ENCODE data around the gene VAV3. TPM values are rescaled to one million over a fixed set of nuclear protein-coding genes. Genes with fewer than 3 reads are reported as not detected.

Gene VAV3
- total RNA-seq, 2 donors from 2014 or later = 6.9 to 7.7 TPM

DNA sequence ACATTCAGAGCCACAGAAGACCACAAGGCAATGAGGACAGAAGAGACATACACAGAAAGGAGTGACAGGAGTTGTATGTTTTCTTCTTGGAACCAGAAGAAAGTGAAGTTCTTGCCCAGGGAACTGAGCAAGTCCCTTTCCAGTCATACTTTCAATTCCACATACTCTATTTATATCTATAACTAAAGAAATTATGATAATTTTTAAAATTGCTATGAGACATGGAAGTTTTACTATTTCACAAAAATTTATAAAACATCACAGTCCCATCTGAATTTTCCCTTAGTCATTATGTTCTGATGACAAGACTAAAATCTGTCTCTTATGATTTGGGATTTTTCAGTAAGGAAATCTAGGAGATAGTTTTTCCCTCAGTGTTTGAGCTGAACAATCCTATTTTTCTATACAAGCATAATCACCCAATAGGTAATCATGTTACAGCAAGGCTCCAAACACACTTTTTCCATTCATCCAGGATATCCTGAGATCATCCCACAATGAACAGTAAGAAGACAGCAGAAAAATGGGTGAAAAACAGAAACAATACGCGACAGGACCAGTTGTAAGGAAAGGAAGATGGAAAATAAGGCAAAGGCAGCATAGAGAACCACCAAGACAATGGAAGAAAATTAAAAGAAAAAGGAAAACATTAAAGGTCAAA, 154.6 kb downstream of the VAV3 start:
- ATAC-seq (ENCODE audit: insufficient number of reproducible peaks, low FRiP score, low read depth) (no peak), DNase-seq (ENCODE audit: low spot score) (no peak)
- H3K36me3 ChIP-seq = no peaks in the 10 kb centered on the region
- no peaks in the 10 kb centered on the region for H3K27me3 ChIP-seq (replicated peaks; ENCODE audit: insufficient read depth)
- H3K9me3 ChIP-seq = no peaks in the 10 kb centered on the region
- no peak for TF ChIP-seq CTCF (IDR thresholded peaks at IDR 0.05)
- H3K4me1 ChIP-seq (ENCODE audit: control insufficient read depth in 1 of 2, low read depth in 2 of 2) = no peaks in the 10 kb centered on the region
- no peak overlapping the region for H3K27ac ChIP-seq
- H3K4me3 ChIP-seq = no peak overlapping the region

GRCh38 chr1:107807855-107808254, 157.1 kb downstream of the VAV3 start:
- no peak for DNase-seq (ENCODE audit: low spot score)
- Histone ChIP-seq H3K27me3 (replicated peaks; ENCODE audit: insufficient read depth) (no peaks in the 10 kb centered on the region), H3K4me3 (no peak overlapping the region), H3K27ac (no peak overlapping the region), H3K4me1 (ENCODE audit: control insufficient read depth in 1 of 2, low read depth in 2 of 2) (no peaks in the 10 kb centered on the region), H3K9me3 (no peaks in the 10 kb centered on the region), H3K36me3 (no peaks in the 10 kb centered on the region)
- no peak for ATAC-seq (ENCODE audit: insufficient number of reproducible peaks, low FRiP score, low read depth)
- no peak for TF ChIP-seq CTCF (IDR thresholded peaks at IDR 0.05)

- H3K36me3 ChIP-seq = no peaks in the 10 kb centered on the region
- no peak overlapping the region for H3K4me3 ChIP-seq
- H3K9me3 ChIP-seq = no peaks in the 10 kb centered on the region
- no peak for TF ChIP-seq CTCF (IDR thresholded peaks at IDR 0.05)
- DNase-seq (ENCODE audit: low spot score) (no peak), ATAC-seq (ENCODE audit: insufficient number of reproducible peaks, low FRiP score, low read depth) (no peak)
- no peaks in the 10 kb centered on the region for H3K4me1 ChIP-seq (ENCODE audit: control insufficient read depth in 1 of 2, low read depth in 2 of 2)
- no peaks in the 10 kb centered on the region for H3K27me3 ChIP-seq (replicated peaks; ENCODE audit: insufficient read depth)
- H3K27ac ChIP-seq = no peak overlapping the region
Measured at GRCh38 chr1:107807405-107807804, 157.6 kb downstream of the VAV3 start.

DNA sequence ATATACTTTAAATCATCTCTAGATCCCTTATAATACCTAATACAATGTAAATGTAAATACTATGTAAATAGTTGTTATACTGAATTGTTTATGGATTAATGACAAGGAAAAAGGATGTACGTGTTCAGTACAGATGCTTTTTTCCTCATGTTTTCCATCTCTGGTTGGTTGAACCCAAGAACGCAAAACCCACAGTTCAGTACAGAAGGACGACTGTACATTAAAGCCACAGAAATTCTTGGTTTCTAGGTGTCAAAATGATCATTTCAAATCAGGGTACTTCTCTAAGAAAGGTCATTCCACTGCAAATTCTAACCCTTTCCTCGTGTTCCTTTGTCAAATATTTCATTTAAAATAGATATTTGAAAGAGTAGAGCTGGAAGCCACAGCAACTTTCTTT, 158.1 kb downstream of the VAV3 start:
- no peak for ATAC-seq (ENCODE audit: insufficient number of reproducible peaks, low FRiP score, low read depth)
- no peak for TF ChIP-seq CTCF (IDR thresholded peaks at IDR 0.05)
- H3K4me1 ChIP-seq (ENCODE audit: control insufficient read depth in 1 of 2, low read depth in 2 of 2) = no peaks in the 10 kb centered on the region
- no peaks in the 10 kb centered on the region for H3K36me3 ChIP-seq
- no peaks in the 10 kb centered on the region for H3K9me3 ChIP-seq
- no peak overlapping the region for H3K27ac ChIP-seq
- DNase-seq (ENCODE audit: low spot score) = no peak
- H3K27me3 ChIP-seq (replicated peaks; ENCODE audit: insufficient read depth) = no peaks in the 10 kb centered on the region
- no peak overlapping the region for H3K4me3 ChIP-seq

- no peaks in the 10 kb centered on the region for H3K9me3 ChIP-seq
- no peak overlapping the region for H3K4me3 ChIP-seq
- no peaks in the 10 kb centered on the region for H3K36me3 ChIP-seq
- no peak overlapping the region for H3K27ac ChIP-seq
- no peak for TF ChIP-seq CTCF (IDR thresholded peaks at IDR 0.05)
- DNase-seq (ENCODE audit: low spot score) = no peak
- no peaks in the 10 kb centered on the region for H3K4me1 ChIP-seq (ENCODE audit: control insufficient read depth in 1 of 2, low read depth in 2 of 2)
- no peak for ATAC-seq (ENCODE audit: insufficient number of reproducible peaks, low FRiP score, low read depth)
- no peaks in the 10 kb centered on the region for H3K27me3 ChIP-seq (replicated peaks; ENCODE audit: insufficient read depth)
Measured at GRCh38 chr1:107804741-107805140, 160.2 kb downstream of the VAV3 start.
